ENCODE results near the gene ATG7. TPM values are rescaled to one million over a fixed set of nuclear protein-coding genes. Genes with fewer than 3 reads are reported as not detected.

The ATG7 gene
- total RNA-seq, 2 donors from 2014 or later, result 33.9 to 38.4 TPM

DNA sequence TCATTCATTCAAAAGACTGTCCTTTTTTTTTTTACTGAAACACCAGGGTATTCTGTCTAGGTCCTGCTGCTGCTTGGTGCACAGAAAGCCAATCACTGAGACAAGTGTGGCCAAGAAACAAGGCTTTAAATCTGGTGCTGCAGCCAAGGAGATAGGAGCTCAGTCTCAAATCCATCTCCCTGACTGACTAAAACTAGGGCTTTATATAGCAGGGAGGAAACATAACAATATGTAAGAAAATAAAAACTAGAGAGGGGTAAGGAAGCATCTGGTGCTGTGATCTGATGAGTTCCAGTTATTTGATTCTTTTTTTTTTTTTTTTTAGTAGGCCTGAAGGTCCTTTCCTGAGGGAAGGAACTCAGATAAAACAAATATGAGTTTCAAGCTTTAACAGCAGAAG lies 139.8 kb downstream of the ATG7 start:
- Histone ChIP-seq H3K9me3 (ENCODE audit: control insufficient read depth, low read length) (peaks cover 25% of the 10 kb centered on the region), H3K4me1 (ENCODE audit: control insufficient read depth, insufficient read depth, low read length) (no peaks in the 10 kb centered on the region), H3K27ac (ENCODE audit: low read depth, low read length) (no peak overlapping the region), H3K9ac (ENCODE audit: extremely low read depth, low read length, poor library complexity, severe bottlenecking) (no peak overlapping the region), H3K4me3 (ENCODE audit: low read length) (no peak overlapping the region), H3K27me3 (ENCODE audit: control insufficient read depth, insufficient read depth, low read length, poor library complexity, severe bottlenecking) (no peaks in the 10 kb centered on the region), H3K36me3 (ENCODE audit: control insufficient read depth, insufficient read depth, low read length) (no peaks in the 10 kb centered on the region)
- H3K9me3 Mint-ChIP-seq, result peaks cover 47% of the 10 kb centered on the region
- no peak overlapping the region for H3K4me3 Mint-ChIP-seq
- TF ChIP-seq CTCF (conservative IDR thresholded peaks at IDR 0.05), result no peak
- DNase-seq, result no peak
- no peaks in the 10 kb centered on the region for H3K4me1 Mint-ChIP-seq
- peaks cover 21% of the 10 kb centered on the region for H3K36me3 Mint-ChIP-seq (ENCODE audit: low read depth)
- H3K27ac Mint-ChIP-seq, result no peak overlapping the region
- no peaks in the 10 kb centered on the region for H3K27me3 Mint-ChIP-seq (ENCODE audit: insufficient read depth)

GRCh38 chr3:11413071-11413470 lies 140.9 kb downstream of the ATG7 start:
- Histone ChIP-seq H3K27ac (ENCODE audit: low read depth, low read length) (no peak overlapping the region), H3K9me3 (ENCODE audit: control insufficient read depth, low read length) (peaks cover 14% of the 10 kb centered on the region), H3K9ac (ENCODE audit: extremely low read depth, low read length, poor library complexity, severe bottlenecking) (no peak overlapping the region), H3K4me1 (ENCODE audit: control insufficient read depth, insufficient read depth, low read length) (no peaks in the 10 kb centered on the region), H3K36me3 (ENCODE audit: control insufficient read depth, insufficient read depth, low read length) (no peaks in the 10 kb centered on the region), H3K27me3 (ENCODE audit: control insufficient read depth, insufficient read depth, low read length, poor library complexity, severe bottlenecking) (no peaks in the 10 kb centered on the region), H3K4me3 (ENCODE audit: low read length) (no peak overlapping the region)
- peaks cover 11% of the 10 kb centered on the region for H3K36me3 Mint-ChIP-seq (ENCODE audit: low read depth)
- H3K27ac Mint-ChIP-seq, result no peak overlapping the region
- no peak for TF ChIP-seq CTCF (conservative IDR thresholded peaks at IDR 0.05)
- no peaks in the 10 kb centered on the region for H3K4me1 Mint-ChIP-seq
- no peak for DNase-seq
- 67 to 84% methylated on average over 1 to 3 of the region's 4 CpGs for WGBS, 2 experiments (ENCODE audit: insufficient coverage in 1 of 2, insufficient read length in 1 of 2)
- H3K27me3 Mint-ChIP-seq (ENCODE audit: insufficient read depth), result no peaks in the 10 kb centered on the region
- H3K4me3 Mint-ChIP-seq, result no peak overlapping the region
- H3K9me3 Mint-ChIP-seq, result peaks cover 36% of the 10 kb centered on the region

DNA sequence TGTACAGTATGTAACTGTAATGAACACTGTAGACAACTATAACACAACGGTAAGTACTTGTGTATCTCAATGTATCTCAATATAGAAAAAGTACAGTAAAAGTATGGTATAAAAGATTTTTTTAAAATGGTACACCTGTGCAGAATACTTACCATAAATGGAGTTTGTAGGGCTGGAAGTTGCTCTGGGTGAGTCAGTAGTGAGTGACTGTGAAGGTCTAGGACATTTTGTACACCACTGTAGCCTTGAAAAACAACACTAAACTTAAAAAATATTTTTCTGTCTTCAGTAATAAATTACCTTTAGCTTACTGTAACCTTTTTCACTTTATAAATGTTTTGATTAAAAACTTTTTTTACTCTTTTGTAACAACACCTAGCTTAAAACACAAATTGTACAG lies 142.9 kb downstream of the ATG7 start:
- TF ChIP-seq CTCF (conservative IDR thresholded peaks at IDR 0.05), result no peak
- no peak for DNase-seq
- H3K4me3 Mint-ChIP-seq, result no peak overlapping the region
- H3K27ac Mint-ChIP-seq, result no peak overlapping the region
- no peaks in the 10 kb centered on the region for H3K36me3 ChIP-seq (ENCODE audit: control insufficient read depth, insufficient read depth, low read length)
- H3K27me3 Mint-ChIP-seq (ENCODE audit: insufficient read depth), result no peaks in the 10 kb centered on the region
- H3K9me3 ChIP-seq (ENCODE audit: control insufficient read depth, low read length), result no peaks in the 10 kb centered on the region
- no peaks in the 10 kb centered on the region for H3K27me3 ChIP-seq (ENCODE audit: control insufficient read depth, insufficient read depth, low read length, poor library complexity, severe bottlenecking)
- 100% methylated on average over 1 of the region's 1 CpG; no CpG with 5 or more reads in 1 of the 2 experiments for WGBS, 2 experiments (ENCODE audit: insufficient coverage in 1 of 2, insufficient read length in 1 of 2)
- no peak overlapping the region for H3K4me3 ChIP-seq (ENCODE audit: low read length)
- no peak overlapping the region for H3K27ac ChIP-seq (ENCODE audit: low read depth, low read length)
- no peaks in the 10 kb centered on the region for H3K36me3 Mint-ChIP-seq (ENCODE audit: low read depth)
- H3K4me1 Mint-ChIP-seq, result no peaks in the 10 kb centered on the region
- H3K9me3 Mint-ChIP-seq, result peaks cover 18% of the 10 kb centered on the region
- no peaks in the 10 kb centered on the region for H3K4me1 ChIP-seq (ENCODE audit: control insufficient read depth, insufficient read depth, low read length)
- H3K9ac ChIP-seq (ENCODE audit: extremely low read depth, low read length, poor library complexity, severe bottlenecking), result no peak overlapping the region
